Activated CD4-positive, alpha-beta T cell treated with anti-CD3 and anti-CD28 coated beads for 1 hour (primary cell): Measurements from ENCODE around the gene LRRC56.
"Not testable (repeated sequence)": the region's sequence is repeated elsewhere in the genome, so short reads cannot be mapped to it uniquely, and the experiment has no call there.

Experiments used
- DNase-seq: peaks from one replicate; pipeline ENCODE4 v3.0.0-alpha.2; 2020

The LRRC56 gene

GRCh38 chr11:502288-503178, 34.8 kb upstream of the LRRC56 start:
- DNase-seq: no peak

- no peak for DNase-seq
These were observed 33.9 kb upstream of the LRRC56 start for GRCh38 chr11:503179-503981.

GRCh38 chr11:504053-504993, 33.0 kb upstream of the LRRC56 start:
- DNase-seq: no peak

GRCh38 chr11:504994-505344, 32.4 kb upstream of the LRRC56 start:
- no peak for DNase-seq

GRCh38 chr11:506238-506994, 30.9 kb upstream of the LRRC56 start:
- DNase-seq: peak; percentile 96

- DNase-seq: peak; percentile 99
These were observed 30.2 kb upstream of the LRRC56 start, which contains the start of gene RNH1 for GRCh38 chr11:506995-507726. TSS of gene RNH1 (minus strand) at chr11:507242. CDS start at chr11:502162, 5,080 bp downstream.

- no peak for DNase-seq
These were observed 29.4 kb upstream of the LRRC56 start for GRCh38 chr11:507727-508515.

- no peak for DNase-seq
These were observed 28.4 kb upstream of the LRRC56 start for GRCh38 chr11:508956-509355.

GRCh38 chr11:512761-513595, 24.3 kb upstream of the LRRC56 start:
- DNase-seq: no peak

GRCh38 chr11:514606-515005, 22.7 kb upstream of the LRRC56 start:
- no peak for DNase-seq

GRCh38 chr11:515131-515530, 22.2 kb upstream of the LRRC56 start:
- no peak for DNase-seq

- DNase-seq: no peak
These were observed 20.9 kb upstream of the LRRC56 start for GRCh38 chr11:516400-516799.

GRCh38 chr11:516918-517685, 20.2 kb upstream of the LRRC56 start:
- not testable (repeated sequence) for DNase-seq

- peak; percentile 85 for DNase-seq
These were observed 18.7 kb upstream of the LRRC56 start for GRCh38 chr11:518463-519202.

- DNase-seq: no peak
These were observed 16.7 kb upstream of the LRRC56 start for GRCh38 chr11:520428-521176.

GRCh38 chr11:521177-521688, 16.1 kb upstream of the LRRC56 start:
- DNase-seq: no peak

- DNase-seq: no peak
These were observed 11.1 kb upstream of the LRRC56 start for GRCh38 chr11:526192-526591.
